Measurements from ENCODE around the gene NACC2. TPM values are rescaled to one million over a fixed set of nuclear protein-coding genes. Genes with fewer than 3 reads are reported as not detected.

The NACC2 gene
- total and polyA plus RNA-seq, 10 of the 15 experiments (the other 5 are each of a cell fraction or from before 2014, with no cell fraction given), result 0.66 to 14.7 (median 3.5) TPM

GRCh38 chr9:136091582-136092352 is 3.3 kb downstream of the NACC2 start:
- H3K27me3 ChIP-seq (replicated peaks in 1 of 2; ENCODE audit: control insufficient read depth in 2 of 2, insufficient read depth in 2 of 2, low read length in 1 of 2), result no peaks in the 10 kb centered on the region
- WGBS (ENCODE audit: insufficient coverage, insufficient replicate concordance, low lambda C conversion rate, missing lambda C conversion rate), result 75% methylated on average over 18 of the region's 20 CpGs
- ChIA-PET SMC1A (ENCODE audit: uncharacterized antibody, unreplicated experiment) (interaction anchor here (3.0 kb wide), 1 partner anchor 30 kb away, joined by 15 read pairs; no protein-coding TSS in a partner anchor), RAD21 (ENCODE audit: unreplicated experiment) (interaction anchor here (1.5 to 2.9 kb wide), 3 partner anchors 15 to 28 kb away, joined by 4 to 28 read pairs (median 13); partner anchors contain the start of gene TMEM250), CTCF (interaction anchor here (1.1 to 3.3 kb wide), 4 partner anchors 16 to 124 kb away, joined by 3 to 46 read pairs (median 8); partner anchors contain the start of gene TMEM250), POLR2A (interaction anchor here (1.1 kb wide), 1 partner anchor 15 kb away, joined by 3 read pairs; no protein-coding TSS in a partner anchor)
- H3K4me1 ChIP-seq (ENCODE audit: control insufficient read depth, insufficient read depth, low read length), result peaks cover 8% of the 10 kb centered on the region
- intact Hi-C loops (cut with micrococcal nuclease; ENCODE audit: unreplicated experiment) (no loop called here), in situ Hi-C loops (cut with MboI) (no loop called here)
- H3K36me3 ChIP-seq (ENCODE audit: control insufficient read depth in 2 of 2, insufficient read depth in 2 of 2, low read length in 1 of 2), result no peaks in the 10 kb centered on the region
- no peak overlapping the region for H3K9ac ChIP-seq (ENCODE audit: control insufficient read depth, insufficient read depth, low read length)
- H3K9me3 ChIP-seq (replicated peaks; ENCODE audit: control insufficient read depth, insufficient read depth, low read length), result no peaks in the 10 kb centered on the region
- H3K79me2 ChIP-seq (ENCODE audit: control insufficient read depth, insufficient read depth, low read length), result peaks cover 11% of the 10 kb centered on the region
- DNase-seq (ENCODE audit: low read depth, low spot score), result no peak
- H4K20me1 ChIP-seq (ENCODE audit: control insufficient read depth, insufficient read depth), result no peaks in the 10 kb centered on the region
- no peak overlapping the region for H2AFZ ChIP-seq (ENCODE audit: control insufficient read depth, low read depth, low read length)
- TF ChIP-seq MYB (IDR thresholded peaks at IDR 0.05; ENCODE audit: borderline replicate concordance, low read depth, low read length), result no peak
- no peak for TF ChIP-seq PAX8 (IDR thresholded peaks at IDR 0.05)
- TF ChIP-seq CEBPB (IDR thresholded peaks at IDR 0.05; ENCODE audit: borderline replicate concordance in 1 of 2, low read depth in 2 of 2, low read length in 2 of 2), result no peak
- TF ChIP-seq CBX3 (IDR thresholded peaks at IDR 0.05; ENCODE audit: borderline replicate concordance, low read depth), result no peak
- no peak for TF ChIP-seq JUND (IDR thresholded peaks at IDR 0.05; ENCODE audit: low read depth, low read length)
- no peak for TF ChIP-seq SMAD1 (IDR thresholded peaks at IDR 0.05; ENCODE audit: low read depth, partially characterized antibody)
- no peak for TF ChIP-seq BHLHE40 (IDR thresholded peaks at IDR 0.05; ENCODE audit: borderline replicate concordance in 1 of 2, low read depth in 2 of 2, low read length in 1 of 2)
- no peak for TF ChIP-seq BMI1 (IDR thresholded peaks at IDR 0.05; ENCODE audit: borderline replicate concordance)
- no peak for TF ChIP-seq KAT2A (conservative IDR thresholded peaks at IDR 0.05; ENCODE audit: control insufficient read depth, low read depth, low read length)
- no peak for TF ChIP-seq HDGF (IDR thresholded peaks at IDR 0.05)
- TF ChIP-seq JUNB (IDR thresholded peaks at IDR 0.05), result no peak
- TF ChIP-seq EP300 (IDR thresholded peaks at IDR 0.05; ENCODE audit: borderline replicate concordance in 1 of 2, control insufficient read depth in 1 of 2, low read depth in 2 of 2, low read length in 2 of 2), result no peak
- no peak for TF ChIP-seq EED (IDR thresholded peaks at IDR 0.05; ENCODE audit: low read depth)
- TF ChIP-seq WRNIP1 (IDR thresholded peaks at IDR 0.05; ENCODE audit: borderline replicate concordance, low read depth, low read length), result no peak
- no peak for TF ChIP-seq BCL11A (IDR thresholded peaks at IDR 0.05; ENCODE audit: low read depth, low read length)
- TF ChIP-seq RELB (IDR thresholded peaks at IDR 0.05; ENCODE audit: low read depth), result no peak
- FAIRE-seq, result no peak
- no peak overlapping the region for H3K4me3 ChIP-seq
- no peak for ATAC-seq
- no peak overlapping the region for H3K4me2 ChIP-seq (ENCODE audit: control insufficient read depth, insufficient read depth)
- no TSS peak for BruUV-seq (replicated peaks)
- no peak overlapping the region for H3K27ac ChIP-seq (ENCODE audit: control insufficient read depth, insufficient read depth)

All from GM12878 (cell line).